OCI-LY3 (cell line): ENCODE data around the gene LRRFIP2.

Source experiments
- CTCF ChIP-seq: fragments of 200-600, 300-600 bp; sonication (generic); IDR thresholded peaks from 2 replicates; pipeline ENCODE4 v1.5.1; 2014; ENCODE audit warnings: antibody characterized with exemption, low read length, low read depth
- EZH2phosphoT487 ChIP-seq: fragments of 200-600 bp; shearing (Covaris generic); IDR thresholded peaks from 2 replicates; pipeline ENCODE4 v1.6.1; 2018; ENCODE audit warnings: antibody characterized with exemption, mixed run types, low read depth

- TF ChIP-seq CTCF (no peak), EZH2phosphoT487 (no peak)
Measured at GRCh38 chr3:37041546-37042195, 132.7 kb downstream of the LRRFIP2 start.
